ENCODE data around the gene ZNF354C.

ZNF354C gene

DNA sequence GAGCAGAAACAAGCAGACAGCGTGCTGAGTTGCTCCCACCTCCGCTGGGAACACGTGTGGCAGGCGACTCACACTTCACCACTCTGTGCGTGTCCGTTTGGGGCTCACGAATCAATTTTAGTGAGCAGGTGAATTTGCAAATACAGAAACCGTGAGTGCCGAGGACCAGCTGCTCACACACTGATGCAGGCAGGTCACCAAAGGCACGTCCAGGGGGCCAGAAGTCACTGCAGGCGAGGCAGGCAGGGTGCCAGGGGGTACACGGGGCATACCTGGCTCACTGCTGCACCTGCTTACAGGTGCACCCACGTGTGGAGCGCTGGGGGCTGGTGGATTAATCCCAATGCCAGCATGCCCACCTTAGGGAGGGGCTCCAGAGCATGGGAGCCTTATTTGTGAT, 68.8 kb downstream of the ZNF354C start:
- no peaks in the 10 kb centered on the region for H3K9me3 ChIP-seq (ENCODE audit: low read depth, low read length)
- TF ChIP-seq EZH2 (IDR thresholded peaks at IDR 0.05) (no peak), FOXP2 (optimal IDR thresholded peaks at IDR 0.05; ENCODE audit: control extremely low read depth, extremely low read length, insufficient read depth) (no peak), POLR2AphosphoS5 (IDR thresholded peaks at IDR 0.05; ENCODE audit: borderline replicate concordance, low read depth, low read length) (no peak)
- H3K9ac ChIP-seq (ENCODE audit: insufficient read length): no peak overlapping the region
- H3K36me3 ChIP-seq (ENCODE audit: insufficient read depth, low read length): no peaks in the 10 kb centered on the region
- no peak for DNase-seq (ENCODE audit: low read depth, low spot score)
- H3K27ac ChIP-seq: no peak overlapping the region
- no peak overlapping the region for H3K4me3 ChIP-seq

DNA sequence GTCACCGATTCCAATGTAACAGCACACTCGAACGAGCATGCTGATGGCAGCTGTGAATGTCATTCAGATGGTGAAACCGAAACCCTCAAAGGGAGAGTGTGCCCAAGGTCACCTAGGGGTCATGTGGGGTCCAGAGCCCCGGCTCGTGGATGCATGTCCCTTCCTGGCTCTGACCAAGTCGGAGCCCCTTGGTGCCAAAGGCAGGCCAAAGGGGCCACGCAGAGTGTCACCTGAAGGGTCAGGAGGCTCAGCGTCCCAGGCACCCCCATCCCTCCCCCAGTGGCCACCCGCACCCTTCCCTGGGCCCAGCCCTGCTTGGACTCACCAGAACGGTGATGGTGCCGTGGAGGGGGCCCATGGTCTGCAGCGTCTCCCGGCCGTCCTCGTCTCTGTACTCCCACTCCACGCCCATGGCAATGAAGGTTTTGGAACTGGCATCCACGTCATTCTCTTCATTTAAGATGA, 69.5 kb downstream of the ZNF354C start:
- no peak overlapping the region for H3K9ac ChIP-seq (ENCODE audit: insufficient read length)
- no peak overlapping the region for H3K27ac ChIP-seq
- H3K4me3 ChIP-seq: no peak overlapping the region
- TF ChIP-seq POLR2AphosphoS5 (IDR thresholded peaks at IDR 0.05; ENCODE audit: borderline replicate concordance, low read depth, low read length) (no peak), EZH2 (IDR thresholded peaks at IDR 0.05) (no peak), FOXP2 (optimal IDR thresholded peaks at IDR 0.05; ENCODE audit: control extremely low read depth, extremely low read length, insufficient read depth) (no peak)
- no peaks in the 10 kb centered on the region for H3K9me3 ChIP-seq (ENCODE audit: low read depth, low read length)
- DNase-seq (ENCODE audit: low read depth, low spot score): no peak
- no peaks in the 10 kb centered on the region for H3K36me3 ChIP-seq (ENCODE audit: insufficient read depth, low read length)

DNA sequence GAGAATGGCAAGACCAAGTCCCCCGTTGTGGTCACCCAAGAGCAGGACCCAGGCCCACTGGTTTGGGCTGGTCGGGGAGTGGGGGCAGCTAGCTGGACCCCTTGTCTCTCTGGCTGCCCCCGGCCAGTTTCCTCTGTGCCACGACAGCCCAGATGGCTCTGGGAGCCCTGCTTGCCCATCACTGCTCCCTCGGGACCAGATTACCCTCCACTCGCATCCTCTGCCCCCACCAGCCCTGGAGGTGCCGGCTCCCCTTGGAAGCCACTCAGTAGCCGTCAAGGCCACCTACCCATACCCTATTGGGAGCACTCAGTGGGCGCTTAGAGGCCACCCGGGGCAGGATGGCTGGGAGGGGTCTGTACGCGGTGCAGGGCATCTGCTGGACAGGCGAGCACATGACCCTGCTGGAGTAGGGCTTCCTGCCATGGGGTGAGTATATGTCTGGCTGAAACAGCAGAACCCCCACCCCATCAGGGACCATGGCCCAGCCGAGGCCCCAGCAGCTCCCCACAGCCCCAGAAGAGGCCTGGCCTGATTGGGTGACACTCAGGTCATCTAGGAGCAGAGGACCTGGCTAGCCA, 70.0 kb downstream of the ZNF354C start:
- no peak overlapping the region for H3K27ac ChIP-seq

DNA sequence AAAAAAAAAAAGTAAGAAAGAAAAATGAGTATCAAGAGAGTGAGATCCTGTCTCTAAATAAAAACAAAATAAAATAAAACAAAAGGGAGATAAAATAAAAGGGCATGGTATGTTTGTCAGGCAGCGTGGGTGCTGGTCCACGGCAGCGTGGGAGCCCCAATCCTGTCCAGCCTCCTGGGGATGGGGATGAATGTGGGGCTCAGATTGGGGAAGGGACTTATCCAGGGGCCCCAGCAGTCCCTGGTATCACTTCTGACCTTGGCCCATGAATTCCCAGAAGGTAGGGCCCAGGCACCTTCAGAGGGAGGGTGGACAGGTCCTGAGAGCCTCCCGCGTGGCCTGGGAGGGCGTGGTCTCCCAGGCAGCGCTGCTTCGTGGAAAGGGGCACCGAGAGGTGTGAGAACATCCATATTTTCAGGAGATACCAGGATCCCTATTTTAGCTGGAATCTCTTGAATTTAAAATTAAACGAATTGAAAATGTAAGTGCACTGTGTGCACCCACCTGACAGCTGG, 71.2 kb downstream of the ZNF354C start:
- no peak for DNase-seq (ENCODE audit: low read depth, low spot score)
- Histone ChIP-seq H3K27ac (no peak overlapping the region), H3K4me3 (no peak overlapping the region), H3K36me3 (ENCODE audit: insufficient read depth, low read length) (no peaks in the 10 kb centered on the region), H3K9me3 (ENCODE audit: low read depth, low read length) (no peaks in the 10 kb centered on the region), H3K9ac (ENCODE audit: insufficient read length) (no peak overlapping the region)
- no peak for TF ChIP-seq FOXP2 (optimal IDR thresholded peaks at IDR 0.05; ENCODE audit: control extremely low read depth, extremely low read length, insufficient read depth)
- TF ChIP-seq EZH2 (IDR thresholded peaks at IDR 0.05): no peak
- TF ChIP-seq POLR2AphosphoS5 (IDR thresholded peaks at IDR 0.05; ENCODE audit: borderline replicate concordance, low read depth, low read length): no peak

More for the DNA sequence above, 70.0 kb downstream of the ZNF354C start:
- H3K4me3 ChIP-seq: no peak overlapping the region
- H3K36me3 ChIP-seq (ENCODE audit: insufficient read depth, low read length): no peaks in the 10 kb centered on the region
- H3K9me3 ChIP-seq (ENCODE audit: low read depth, low read length): no peaks in the 10 kb centered on the region
- H3K9ac ChIP-seq (ENCODE audit: insufficient read length): no peak overlapping the region
- TF ChIP-seq FOXP2 (optimal IDR thresholded peaks at IDR 0.05; ENCODE audit: control extremely low read depth, extremely low read length, insufficient read depth) (no peak), POLR2AphosphoS5 (IDR thresholded peaks at IDR 0.05; ENCODE audit: borderline replicate concordance, low read depth, low read length) (no peak), EZH2 (IDR thresholded peaks at IDR 0.05) (no peak)
- no peak for DNase-seq (ENCODE audit: low read depth, low spot score)

DNA sequence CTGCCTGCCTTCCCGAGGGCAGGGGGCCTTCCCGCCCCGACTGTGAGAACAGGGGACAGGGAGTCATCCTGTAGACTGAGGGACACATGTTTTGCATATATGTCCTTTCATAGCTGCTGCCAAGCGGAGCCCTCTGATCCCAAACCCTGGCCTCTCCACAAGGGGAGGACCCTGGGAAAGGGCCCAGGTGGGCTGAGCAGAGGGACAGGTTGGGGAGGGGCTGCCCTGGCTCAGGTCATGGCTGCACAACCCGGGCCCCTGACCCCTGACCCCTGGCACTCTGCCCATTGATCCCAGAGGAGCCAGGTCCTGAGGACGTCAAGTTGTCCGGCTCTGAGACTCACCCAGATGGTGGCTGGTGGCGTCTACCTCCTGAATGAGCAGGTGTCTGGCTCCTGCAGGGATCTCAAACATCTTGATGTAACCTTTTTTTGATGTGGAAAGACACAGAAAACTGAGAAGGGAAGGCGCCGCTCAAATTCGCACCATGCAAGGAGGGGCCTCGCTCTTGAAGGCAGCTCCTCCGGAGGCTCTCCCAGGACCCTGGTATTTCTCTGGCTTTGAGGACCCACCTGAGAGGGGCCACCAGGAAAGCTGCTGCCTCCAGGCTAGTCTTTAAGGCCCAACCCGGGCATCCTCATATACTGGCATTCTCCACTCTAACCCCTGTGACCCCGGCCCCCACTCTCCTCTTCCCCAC, 71.9 kb downstream of the ZNF354C start:
- Histone ChIP-seq H3K9me3 (ENCODE audit: low read depth, low read length) (no peaks in the 10 kb centered on the region), H3K9ac (ENCODE audit: insufficient read length) (no peak overlapping the region), H3K27ac (no peak overlapping the region), H3K4me3 (no peak overlapping the region), H3K36me3 (ENCODE audit: insufficient read depth, low read length) (no peaks in the 10 kb centered on the region)
- DNase-seq (ENCODE audit: low read depth, low spot score): no peak
- TF ChIP-seq EZH2 (IDR thresholded peaks at IDR 0.05) (no peak), POLR2AphosphoS5 (IDR thresholded peaks at IDR 0.05; ENCODE audit: borderline replicate concordance, low read depth, low read length) (no peak), FOXP2 (optimal IDR thresholded peaks at IDR 0.05; ENCODE audit: control extremely low read depth, extremely low read length, insufficient read depth) (no peak)

DNA sequence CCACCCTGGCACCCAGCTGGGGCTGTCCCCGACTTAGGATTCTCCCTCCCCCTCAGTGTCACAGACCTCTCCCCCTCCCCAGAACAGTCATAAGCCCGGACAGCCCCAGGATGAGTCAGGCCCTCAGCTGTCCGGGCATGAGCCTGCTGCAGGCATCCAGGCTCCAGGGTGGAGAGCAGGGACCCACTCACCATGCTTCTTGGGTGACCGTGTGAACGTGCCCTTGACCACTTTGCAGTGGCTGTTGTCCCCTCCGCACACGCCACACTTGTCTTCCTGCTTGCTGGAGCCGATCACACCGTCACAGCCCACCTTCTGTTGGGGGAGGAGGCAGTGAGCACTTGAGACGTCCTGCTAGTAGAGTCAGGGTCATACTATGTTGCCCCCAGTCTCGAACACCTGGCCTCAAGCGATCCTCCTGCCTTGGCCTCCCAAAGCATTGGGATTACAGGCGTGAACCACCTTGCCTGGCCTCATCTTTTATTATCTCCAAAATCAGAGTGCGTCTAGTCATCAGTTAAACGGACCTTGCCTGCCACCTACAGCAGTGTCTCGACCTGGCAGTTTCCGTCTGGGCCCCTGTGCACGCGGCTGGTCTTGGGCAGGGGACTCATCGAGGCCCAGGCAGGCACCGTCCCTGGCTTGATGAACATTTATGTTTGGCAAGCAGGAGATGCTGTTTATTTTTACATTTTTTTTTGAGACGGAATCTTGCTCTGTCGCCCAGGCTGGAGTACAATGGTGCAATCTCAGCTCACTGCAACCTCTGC, 72.6 kb downstream of the ZNF354C start:
- Histone ChIP-seq H3K4me3 (no peak overlapping the region), H3K9ac (ENCODE audit: insufficient read length) (no peak overlapping the region), H3K27ac (no peak overlapping the region), H3K36me3 (ENCODE audit: insufficient read depth, low read length) (no peaks in the 10 kb centered on the region), H3K9me3 (ENCODE audit: low read depth, low read length) (no peaks in the 10 kb centered on the region)
- no peak for TF ChIP-seq EZH2 (IDR thresholded peaks at IDR 0.05)
- no peak for TF ChIP-seq FOXP2 (optimal IDR thresholded peaks at IDR 0.05; ENCODE audit: control extremely low read depth, extremely low read length, insufficient read depth)
- TF ChIP-seq POLR2AphosphoS5 (IDR thresholded peaks at IDR 0.05; ENCODE audit: borderline replicate concordance, low read depth, low read length): no peak
- no peak for DNase-seq (ENCODE audit: low read depth, low spot score)

Data from SK-N-MC (cell line).